GM18517 (cell line): ENCODE measurements around the gene LRRC25.

Experiments
- ATAC-seq: cut with Tn5 transposase; IDR thresholded peaks from one replicate; pipeline ENCODE4 v1.9.1; 2021; ENCODE audit warnings: mild to moderate bottlenecking, moderate library complexity; ENCODE audit not compliant: unreplicated experiment

Gene LRRC25

GRCh38 chr19:18348171-18348570 is 49.3 kb downstream of the LRRC25 start:
- no peak for ATAC-seq

GRCh38 chr19:18346091-18346490 is 51.3 kb downstream of the LRRC25 start:
- ATAC-seq: no peak

- ATAC-seq: no peak
These were observed 52.1 kb downstream of the LRRC25 start for GRCh38 chr19:18345296-18345695.

- ATAC-seq: no peak
These were observed 52.9 kb downstream of the LRRC25 start for GRCh38 chr19:18344582-18344950.

- no peak for ATAC-seq
These were observed 55.3 kb downstream of the LRRC25 start for GRCh38 chr19:18342090-18342632.
